Posterior vena cava (tissue), 2 donors: ENCODE results near the gene BLVRB. TPM values are rescaled to one million over a fixed set of nuclear protein-coding genes. Genes with fewer than 3 reads are reported as not detected.
"Not testable (repeated sequence)": the region's sequence is repeated elsewhere in the genome, so short reads cannot be mapped to it uniquely, and the experiment has no call there.

Source experiments
- DNase-seq: peaks from one replicate; pipeline ENCODE4 v3.0.0-alpha.2; 2020; ENCODE audit warnings: low spot score
- intact Hi-C, 2 donors: fragments of 100-400 bp; cut with DNase I; formaldehyde crosslinking; loops; one replicate each; pipeline versions ENCODE4 v1.14.1 to v1.14.2; 2022 to 2023
- total RNA-seq, 2 donors: library from RNA; stranded (reverse); fragmentation: NEBNext Ultra II Directional; extraction: Animal tissue kit (Norgen Biotek cat#: 25700); gene quantifications; one replicate each; pipeline ENCODE4 v1.2.1, GENCODE V29; 2021
- donor health status: DM: yes; HTN: yes; CAD: no.
- donor health status: DM: yes; HTN: yes; CAD: no.

BLVRB gene
- total RNA-seq, 2 donors from 2014 or later, result 77.4 to 88.1 TPM

DNA sequence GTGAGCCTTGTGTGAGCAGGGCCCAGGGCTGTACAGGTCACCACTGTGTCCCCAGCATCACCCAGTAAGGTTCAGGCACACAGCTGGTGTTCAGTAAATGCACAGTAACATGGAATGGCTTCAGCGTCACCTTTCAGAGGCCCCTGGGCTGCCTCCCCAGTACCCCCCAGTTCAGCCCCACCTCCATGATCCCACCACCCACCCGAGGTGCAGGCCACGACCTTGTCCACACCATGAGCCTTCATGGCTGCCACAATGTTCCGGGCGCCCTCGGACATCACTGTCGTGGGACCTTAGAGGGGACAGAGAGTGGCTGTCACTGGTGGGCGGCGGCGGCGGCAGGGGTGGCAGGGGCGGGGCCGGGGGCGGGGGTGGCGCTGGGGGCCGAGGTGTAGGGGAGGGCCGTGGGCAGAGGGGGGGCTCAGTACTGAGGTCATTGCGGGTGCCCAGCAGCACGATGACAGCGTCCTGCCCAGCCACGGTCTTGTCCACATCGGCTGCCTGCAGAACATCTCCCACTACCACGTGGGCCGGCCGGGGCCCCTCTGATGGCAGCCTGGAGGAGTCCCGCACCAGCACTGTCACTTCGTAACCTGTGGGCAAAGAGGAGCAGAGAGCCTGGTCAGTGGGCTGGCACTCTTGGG is 7.5 kb downstream of the BLVRB start:
- intact Hi-C loops, result no loop called here
- no peak for DNase-seq

DNA sequence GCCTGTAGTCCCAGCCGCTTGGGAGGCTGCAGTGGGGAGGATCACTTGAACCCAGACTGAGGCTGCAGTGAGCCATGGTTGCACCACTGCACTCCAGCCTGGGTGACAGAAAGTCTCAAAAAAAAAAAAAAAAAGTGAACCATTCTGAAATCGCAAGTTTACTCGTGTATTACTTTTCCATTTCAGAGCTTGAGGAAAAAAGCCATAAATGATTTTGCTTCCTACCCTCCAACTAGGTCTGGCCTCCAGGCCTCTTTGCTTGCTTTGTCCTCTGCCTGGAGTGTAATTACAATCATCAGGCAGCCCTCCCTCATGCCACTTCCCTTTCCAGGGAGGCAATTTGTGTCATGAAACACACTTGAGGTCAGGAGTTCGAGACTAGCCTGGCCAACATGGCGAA is 8.5 kb downstream of the BLVRB start:
- DNase-seq, result no peak
- intact Hi-C loops, result no loop called here

- intact Hi-C loops, DNase-seq: not testable (repeated sequence)
These were observed 11.6 kb downstream of the BLVRB start for GRCh38 chr19:40453943-40454342.

DNA sequence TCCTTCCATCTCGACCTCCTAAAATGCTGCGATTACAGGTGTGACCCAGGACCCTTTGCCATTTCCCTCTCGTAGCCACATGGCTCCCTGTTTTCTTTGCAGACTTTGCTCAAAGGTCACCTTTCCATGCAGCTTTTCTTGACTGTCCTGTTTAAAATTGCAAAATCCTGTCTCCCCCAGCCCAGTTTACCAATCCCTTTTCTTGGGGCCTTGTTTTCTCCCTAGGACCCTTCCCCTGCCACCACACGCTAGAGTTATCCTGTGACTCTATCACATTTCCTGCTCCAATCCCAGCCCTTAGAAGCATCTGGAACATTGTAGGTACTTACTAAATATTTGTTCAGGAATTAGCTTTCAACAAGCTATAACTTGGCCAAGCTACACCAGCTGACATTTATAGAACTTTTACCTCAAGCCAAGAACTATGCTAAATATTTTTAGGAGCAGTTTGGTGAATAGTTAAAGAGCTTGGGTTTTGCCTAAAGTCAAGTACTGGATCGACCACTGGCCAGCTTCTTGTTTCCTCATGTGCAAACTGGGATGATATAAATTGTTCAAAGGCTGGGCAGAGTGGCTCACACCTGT is 12.3 kb downstream of the BLVRB start:
- DNase-seq, result no peak
- intact Hi-C loops, result no loop called here

DNA sequence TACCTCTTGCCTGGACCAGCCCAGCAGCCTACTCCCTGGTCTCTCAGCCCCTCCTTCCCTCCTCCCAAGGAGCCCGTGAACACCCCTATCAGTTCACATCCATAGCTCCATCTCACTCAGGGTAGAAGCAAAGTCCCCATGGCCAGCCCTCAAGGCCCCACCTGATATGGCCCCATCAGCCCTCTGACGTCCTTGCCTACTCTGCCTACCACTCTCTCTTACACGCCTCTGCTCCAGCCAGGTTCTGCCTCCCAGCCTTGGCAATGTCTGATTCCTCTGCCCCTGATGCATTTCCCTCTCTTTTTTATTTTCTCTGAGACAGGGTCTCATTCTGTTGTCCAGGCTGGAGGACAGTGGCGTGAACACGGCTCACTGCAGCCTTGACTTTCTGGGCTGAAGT is 13.5 kb downstream of the BLVRB start:
- intact Hi-C loops, result no loop called here
- no peak for DNase-seq

DNA sequence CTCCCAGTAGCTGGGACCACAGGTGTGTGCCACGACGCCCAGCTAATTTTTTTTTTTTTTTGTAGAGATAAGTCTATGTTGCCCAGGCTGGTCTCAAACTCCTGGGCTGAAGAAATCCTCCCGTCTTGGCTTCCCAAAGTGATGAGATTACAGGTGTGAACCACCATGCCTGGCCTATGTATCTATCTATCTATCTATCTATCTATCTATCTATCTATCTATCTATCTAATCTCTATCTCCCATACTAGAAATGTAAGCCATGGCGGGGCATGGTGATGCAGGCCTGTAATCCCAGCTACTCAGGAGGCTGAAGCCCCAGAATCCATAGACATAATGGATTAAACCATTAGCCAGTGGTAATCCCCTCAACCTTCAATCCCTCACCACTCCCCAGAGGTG is 14.9 kb downstream of the BLVRB start:
- intact Hi-C loops, result no loop called here
- no peak for DNase-seq

DNA sequence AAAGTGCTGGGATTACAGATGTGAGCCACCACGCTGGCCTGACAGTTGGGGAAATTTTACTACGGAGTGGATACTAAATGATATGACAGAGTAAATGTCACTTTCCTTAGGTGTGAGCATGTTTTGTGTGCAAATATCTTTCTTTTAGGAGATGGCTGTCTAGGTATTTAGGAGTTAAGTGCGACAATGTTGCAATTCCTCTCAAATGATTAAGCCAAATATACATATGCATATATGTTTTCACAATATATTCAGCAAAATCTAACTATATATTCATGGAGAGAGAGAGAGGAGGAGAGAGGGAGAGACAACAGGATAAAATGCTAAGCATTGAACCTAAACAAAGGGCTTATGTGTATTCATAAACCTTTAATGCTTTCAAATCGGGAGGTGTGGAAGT is 16.0 kb downstream of the BLVRB start:
- intact Hi-C loops, result loop anchor here in 1 of 2 donors (10.0 kb wide), 1 partner anchor 105 kb away; the partner anchor contains the start of genes C19orf47 and PLD3
- DNase-seq, result no peak

- DNase-seq, result no peak
- intact Hi-C loops, result loop anchor here in 1 of 2 donors (10.0 kb wide), 1 partner anchor 102 kb away; the partner anchor contains the start of genes C19orf47 and PLD3
These were observed 19.2 kb downstream of the BLVRB start for GRCh38 chr19:40446263-40446784.

DNA sequence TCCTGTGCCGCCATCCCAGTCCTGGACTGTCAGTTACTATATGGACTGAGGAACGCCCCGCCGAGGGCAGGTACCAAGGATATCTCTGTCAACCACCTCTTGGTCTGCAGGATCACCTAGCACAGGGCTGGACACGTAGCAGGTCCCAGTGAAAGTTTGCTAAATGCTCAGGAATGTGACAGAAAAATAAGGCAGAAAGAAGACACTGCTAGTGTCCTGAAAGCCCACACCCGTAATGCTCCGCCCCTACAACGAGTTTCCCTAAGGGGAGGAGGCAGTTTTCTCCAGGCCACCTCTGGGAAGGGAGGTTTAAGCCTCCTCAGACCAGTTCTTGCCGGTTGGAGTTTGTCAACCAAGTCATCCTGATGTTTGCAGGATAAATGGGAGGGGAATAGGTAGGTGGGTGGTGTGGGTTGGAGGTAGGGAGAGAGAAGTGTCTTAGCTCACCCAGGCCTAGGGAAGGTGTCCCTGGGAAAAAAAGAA is 19.7 kb downstream of the BLVRB start:
- DNase-seq, result no peak
- intact Hi-C loops, result loop anchor here in 1 of 2 donors (10.0 kb wide), 1 partner anchor 101 kb away; the partner anchor contains the start of genes C19orf47 and PLD3

GRCh38 chr19:40444825-40445312 is 20.7 kb downstream of the BLVRB start:
- intact Hi-C loops, result loop anchor here in 1 of 2 donors (10.0 kb wide), 1 partner anchor 100 kb away; the partner anchor contains the start of genes C19orf47 and PLD3
- no peak for DNase-seq

GRCh38 chr19:40444000-40444824 is 21.3 kb downstream of the BLVRB start, which contains the start of gene SERTAD3:
SERTAD3 (minus strand) TSS chr19:40444335; CDS start chr19:40442080, 2,255 bp downstream.
- intact Hi-C loops, result loop anchor here in 1 of 2 donors (10.0 kb wide), 1 partner anchor 99 kb away; the partner anchor contains the start of genes C19orf47 and PLD3

DNA sequence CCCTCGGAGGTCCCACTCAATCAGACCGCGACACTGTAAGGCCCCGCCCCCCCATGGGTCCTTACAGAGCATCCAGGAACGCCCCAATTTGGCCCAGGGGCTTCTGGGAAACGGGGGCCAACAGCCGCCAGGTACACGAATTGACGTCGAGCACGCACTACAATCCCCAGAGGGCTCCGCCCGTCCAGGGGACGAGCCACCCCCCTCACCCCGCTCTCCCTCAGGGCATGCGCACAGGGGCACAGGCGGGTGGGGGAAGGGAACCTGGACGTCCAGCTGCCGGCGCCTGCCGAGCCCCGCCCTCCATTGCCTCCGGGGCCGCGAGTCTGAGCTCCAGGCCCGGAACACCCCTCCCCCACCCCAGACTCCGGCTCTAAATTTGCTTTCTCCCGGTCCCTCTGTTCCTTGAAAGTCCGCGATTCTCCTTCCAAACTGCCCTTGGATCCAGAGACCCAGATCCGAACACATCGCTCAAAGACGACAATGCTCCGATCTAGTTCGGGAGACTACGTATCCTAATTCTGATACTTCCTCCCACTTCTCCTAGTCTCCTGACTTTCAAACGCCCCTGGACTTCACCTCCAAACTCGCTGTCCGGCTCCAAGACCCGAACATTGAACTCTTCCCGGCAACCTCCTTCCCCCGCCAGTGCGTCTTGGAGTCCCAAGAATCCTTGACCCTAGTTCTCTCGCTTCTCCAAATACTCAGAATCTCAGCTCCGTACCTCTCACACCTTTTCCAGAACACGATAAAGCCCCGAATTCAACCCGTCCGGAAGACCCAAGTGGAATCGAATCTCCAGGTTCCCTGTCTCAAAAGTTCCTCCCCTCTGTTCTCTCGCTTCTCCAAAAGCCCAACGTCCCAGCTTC is 22.2 kb downstream of the BLVRB start:
- intact Hi-C loops, result loop anchor here in 1 of 2 donors (10.0 kb wide), 1 partner anchor 99 kb away; the partner anchor contains the start of genes C19orf47 and PLD3
- DNase-seq, result peak; percentile 100

More at GRCh38 chr19:40444000-40444824, 21.3 kb downstream of the BLVRB start, which contains the start of gene SERTAD3:
- peak; percentile 99 for DNase-seq

GRCh38 chr19:40442328-40443130 is 23.0 kb downstream of the BLVRB start:
- intact Hi-C loops, result loop anchor here in 1 of 2 donors (10.0 kb wide), 1 partner anchor 98 kb away; the partner anchor contains the start of genes C19orf47 and PLD3
- DNase-seq, result no peak

- intact Hi-C loops, result loop anchor here in 1 of 2 donors (10.0 kb wide), 1 partner anchor 97 kb away; the partner anchor contains the start of genes C19orf47 and PLD3
- no peak for DNase-seq
These were observed 23.8 kb downstream of the BLVRB start for GRCh38 chr19:40441719-40442253.

- intact Hi-C loops, result no loop called here
- DNase-seq, result no peak
These were observed 27.3 kb downstream of the BLVRB start for GRCh38 chr19:40438284-40438683.

- peak; percentile 96 for DNase-seq
- intact Hi-C loops, result no loop called here
These were observed 31.9 kb downstream of the BLVRB start for GRCh38 chr19:40433391-40434216.
